NB4 (cell line): Measurements from ENCODE around the gene PFAS.

Experiments
- CTCF ChIP-seq: IDR thresholded peaks from one replicate; pipeline ENCODE4 v1.5.1; 2012; ENCODE audit warnings: low read depth, low read length
- MYC ChIP-seq: IDR thresholded peaks from 2 replicates; pipeline ENCODE4 v1.6.1; 2011; ENCODE audit warnings: low read depth, low read length
- POLR2A ChIP-seq: IDR thresholded peaks from 2 replicates; pipeline ENCODE4 v1.6.1; 2011; ENCODE audit warnings: mild to moderate bottlenecking; ENCODE audit not compliant: insufficient read length; ENCODE audit errors: extremely low read depth

- TF ChIP-seq CTCF (no peak), POLR2A (no peak), MYC (no peak)
Observed at GRCh38 chr17:8234361-8235270, 14.5 kb upstream of the PFAS start.
